Measurements from ENCODE around the gene C11orf98. TPM values are rescaled to one million over a fixed set of nuclear protein-coding genes. Genes with fewer than 3 reads are reported as not detected.

Gene C11orf98
- total RNA-seq, 1 experiment from 2014 or later: 154 TPM

DNA sequence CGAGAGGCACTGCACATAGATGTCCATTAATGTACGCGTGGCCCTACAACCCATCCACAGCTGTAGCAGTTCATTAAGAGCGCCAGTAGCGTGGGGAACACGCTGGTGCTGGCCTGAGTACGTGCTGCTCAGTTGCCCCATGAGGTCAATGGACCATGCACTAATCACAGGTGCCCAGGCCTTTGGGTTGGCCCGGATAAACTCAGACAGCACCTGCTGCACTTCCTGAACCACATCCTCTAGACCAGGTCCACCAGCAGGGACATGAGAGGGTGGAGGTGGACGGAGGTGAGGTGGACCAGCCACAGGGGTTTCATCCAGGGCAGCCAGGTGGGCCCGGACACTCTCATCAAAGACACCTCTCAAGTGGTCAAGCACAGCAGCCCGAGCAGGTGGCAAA is 15.5 kb downstream of the C11orf98 start:
- Mint-ChIP-seq H3K4me3 (no peak overlapping the region), H3K36me3 (peaks cover 23% of the 10 kb centered on the region), H3K4me1 (peaks cover 18% of the 10 kb centered on the region), H3K27me3 (ENCODE audit: low read depth) (no peaks in the 10 kb centered on the region), H3K27ac (no peak overlapping the region), H3K9me3 (no peaks in the 10 kb centered on the region)
- no peak for ATAC-seq
- TF ChIP-seq ZNF416 (CRISPR knock-in tag; IDR thresholded peaks at IDR 0.05) (no peak), ZNF317 (CRISPR knock-in tag; IDR thresholded peaks at IDR 0.05; ENCODE audit: borderline replicate concordance, low read depth) (no peak), ZNF232 (CRISPR knock-in tag; IDR thresholded peaks at IDR 0.05) (no peak), FOXP1 (CRISPR knock-in tag; IDR thresholded peaks at IDR 0.05; ENCODE audit: borderline replicate concordance) (no peak), SOX15 (CRISPR knock-in tag; IDR thresholded peaks at IDR 0.05) (no peak)
- TF ChIP-seq, protein P1, sequence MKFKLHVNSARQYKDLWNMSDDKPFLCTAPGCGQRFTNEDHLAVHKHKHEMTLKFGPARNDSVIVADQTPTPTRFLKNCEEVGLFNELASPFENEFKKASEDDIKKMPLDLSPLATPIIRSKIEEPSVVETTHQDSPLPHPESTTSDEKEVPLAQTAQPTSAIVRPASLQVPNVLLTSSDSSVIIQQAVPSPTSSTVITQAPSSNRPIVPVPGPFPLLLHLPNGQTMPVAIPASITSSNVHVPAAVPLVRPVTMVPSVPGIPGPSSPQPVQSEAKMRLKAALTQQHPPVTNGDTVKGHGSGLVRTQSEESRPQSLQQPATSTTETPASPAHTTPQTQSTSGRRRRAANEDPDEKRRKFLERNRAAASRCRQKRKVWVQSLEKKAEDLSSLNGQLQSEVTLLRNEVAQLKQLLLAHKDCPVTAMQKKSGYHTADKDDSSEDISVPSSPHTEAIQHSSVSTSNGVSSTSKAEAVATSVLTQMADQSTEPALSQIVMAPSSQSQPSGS (CRISPR knock-in tag; IDR thresholded peaks at IDR 0.05; ENCODE audit: borderline replicate concordance, low read depth): no peak
- TF ChIP-seq, protein P2, sequence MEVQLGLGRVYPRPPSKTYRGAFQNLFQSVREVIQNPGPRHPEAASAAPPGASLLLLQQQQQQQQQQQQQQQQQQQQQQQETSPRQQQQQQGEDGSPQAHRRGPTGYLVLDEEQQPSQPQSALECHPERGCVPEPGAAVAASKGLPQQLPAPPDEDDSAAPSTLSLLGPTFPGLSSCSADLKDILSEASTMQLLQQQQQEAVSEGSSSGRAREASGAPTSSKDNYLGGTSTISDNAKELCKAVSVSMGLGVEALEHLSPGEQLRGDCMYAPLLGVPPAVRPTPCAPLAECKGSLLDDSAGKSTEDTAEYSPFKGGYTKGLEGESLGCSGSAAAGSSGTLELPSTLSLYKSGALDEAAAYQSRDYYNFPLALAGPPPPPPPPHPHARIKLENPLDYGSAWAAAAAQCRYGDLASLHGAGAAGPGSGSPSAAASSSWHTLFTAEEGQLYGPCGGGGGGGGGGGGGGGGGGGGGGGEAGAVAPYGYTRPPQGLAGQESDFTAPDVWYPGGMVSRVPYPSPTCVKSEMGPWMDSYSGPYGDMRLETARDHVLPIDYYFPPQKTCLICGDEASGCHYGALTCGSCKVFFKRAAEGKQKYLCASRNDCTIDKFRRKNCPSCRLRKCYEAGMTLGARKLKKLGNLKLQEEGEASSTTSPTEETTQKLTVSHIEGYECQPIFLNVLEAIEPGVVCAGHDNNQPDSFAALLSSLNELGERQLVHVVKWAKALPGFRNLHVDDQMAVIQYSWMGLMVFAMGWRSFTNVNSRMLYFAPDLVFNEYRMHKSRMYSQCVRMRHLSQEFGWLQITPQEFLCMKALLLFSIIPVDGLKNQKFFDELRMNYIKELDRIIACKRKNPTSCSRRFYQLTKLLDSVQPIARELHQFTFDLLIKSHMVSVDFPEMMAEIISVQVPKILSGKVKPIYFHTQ (CRISPR knock-in tag; IDR thresholded peaks at IDR 0.05): no peak
- POLR2A ChIA-PET: interaction anchor here (1.1 to 6.3 kb wide), 2 partner anchors 16 to 21 kb away, joined by 3 to 42 read pairs; partner anchors contain the start of genes C11orf98 and CSKMT
- no peak for DNase-seq (ENCODE audit: low spot score)
- CTCF ChIA-PET: no interaction called here

DNA sequence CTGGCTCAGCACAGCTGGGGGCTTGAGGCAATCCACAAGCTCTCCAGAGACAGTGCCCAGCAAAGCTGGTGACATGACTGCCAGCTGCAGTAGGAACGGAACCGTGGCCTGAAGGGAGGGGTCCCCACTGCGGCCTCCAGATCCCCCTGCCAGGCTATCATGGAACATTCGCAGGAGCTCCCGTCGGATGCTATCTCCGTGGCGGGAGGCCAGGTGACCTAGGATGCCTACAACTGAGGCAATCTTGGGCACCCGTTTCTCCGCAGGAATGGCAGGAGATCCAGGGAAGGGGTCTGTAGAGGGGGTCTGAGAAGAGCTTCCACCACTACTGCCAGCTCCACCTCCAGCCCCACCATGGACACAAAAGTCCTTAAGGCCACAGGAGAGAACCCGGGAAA is 16.0 kb downstream of the C11orf98 start:
- POLR2A ChIA-PET: interaction anchor here (1.1 to 6.3 kb wide), 3 partner anchors 16 to 57 kb away, joined by 3 to 42 read pairs (median 8); partner anchors contain the start of genes C11orf98, CSKMT and TUT1
- Mint-ChIP-seq H3K4me1 (peaks cover 18% of the 10 kb centered on the region), H3K27me3 (ENCODE audit: low read depth) (no peaks in the 10 kb centered on the region), H3K27ac (no peak overlapping the region), H3K4me3 (no peak overlapping the region), H3K9me3 (no peaks in the 10 kb centered on the region), H3K36me3 (peaks cover 28% of the 10 kb centered on the region)
- CTCF ChIA-PET: no interaction called here
- DNase-seq (ENCODE audit: low spot score): no peak
- TF ChIP-seq ELF4 (CRISPR knock-in tag; IDR thresholded peaks at IDR 0.05; ENCODE audit: low read depth): no peak
- TF ChIP-seq, protein P3, sequence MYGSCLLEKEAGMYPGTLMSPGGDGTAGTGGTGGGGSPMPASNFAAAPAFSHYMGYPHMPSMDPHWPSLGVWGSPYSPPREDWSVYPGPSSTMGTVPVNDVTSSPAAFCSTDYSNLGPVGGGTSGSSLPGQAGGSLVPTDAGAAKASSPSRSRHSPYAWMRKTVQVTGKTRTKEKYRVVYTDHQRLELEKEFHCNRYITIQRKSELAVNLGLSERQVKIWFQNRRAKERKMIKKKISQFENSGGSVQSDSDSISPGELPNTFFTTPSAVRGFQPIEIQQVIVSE (CRISPR knock-in tag; IDR thresholded peaks at IDR 0.05; ENCODE audit: borderline replicate concordance): no peak
- no peak for TF ChIP-seq ETV6 (CRISPR knock-in tag; IDR thresholded peaks at IDR 0.05)
- TF ChIP-seq, protein P4, sequence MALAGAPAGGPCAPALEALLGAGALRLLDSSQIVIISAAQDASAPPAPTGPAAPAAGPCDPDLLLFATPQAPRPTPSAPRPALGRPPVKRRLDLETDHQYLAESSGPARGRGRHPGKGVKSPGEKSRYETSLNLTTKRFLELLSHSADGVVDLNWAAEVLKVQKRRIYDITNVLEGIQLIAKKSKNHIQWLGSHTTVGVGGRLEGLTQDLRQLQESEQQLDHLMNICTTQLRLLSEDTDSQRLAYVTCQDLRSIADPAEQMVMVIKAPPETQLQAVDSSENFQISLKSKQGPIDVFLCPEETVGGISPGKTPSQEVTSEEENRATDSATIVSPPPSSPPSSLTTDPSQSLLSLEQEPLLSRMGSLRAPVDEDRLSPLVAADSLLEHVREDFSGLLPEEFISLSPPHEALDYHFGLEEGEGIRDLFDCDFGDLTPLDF (CRISPR knock-in tag; IDR thresholded peaks at IDR 0.05): no peak
- no peak for TF ChIP-seq CREM (CRISPR knock-in tag; IDR thresholded peaks at IDR 0.05)
- no peak for TF ChIP-seq ZNF317 (CRISPR knock-in tag; IDR thresholded peaks at IDR 0.05; ENCODE audit: borderline replicate concordance, low read depth)
- no peak for TF ChIP-seq NR2C2 (CRISPR knock-in tag; IDR thresholded peaks at IDR 0.05)
- TF ChIP-seq, protein P2 (CRISPR knock-in tag; IDR thresholded peaks at IDR 0.05): no peak
- TF ChIP-seq, protein P5, sequence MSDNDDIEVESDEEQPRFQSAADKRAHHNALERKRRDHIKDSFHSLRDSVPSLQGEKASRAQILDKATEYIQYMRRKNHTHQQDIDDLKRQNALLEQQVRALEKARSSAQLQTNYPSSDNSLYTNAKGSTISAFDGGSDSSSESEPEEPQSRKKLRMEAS (CRISPR knock-in tag; IDR thresholded peaks at IDR 0.05): no peak
- TF ChIP-seq ZNF423 (CRISPR knock-in tag; IDR thresholded peaks at IDR 0.05): no peak
- TF ChIP-seq MXD4 (CRISPR knock-in tag; IDR thresholded peaks at IDR 0.05; ENCODE audit: borderline replicate concordance): no peak
- TF ChIP-seq, protein P6, sequence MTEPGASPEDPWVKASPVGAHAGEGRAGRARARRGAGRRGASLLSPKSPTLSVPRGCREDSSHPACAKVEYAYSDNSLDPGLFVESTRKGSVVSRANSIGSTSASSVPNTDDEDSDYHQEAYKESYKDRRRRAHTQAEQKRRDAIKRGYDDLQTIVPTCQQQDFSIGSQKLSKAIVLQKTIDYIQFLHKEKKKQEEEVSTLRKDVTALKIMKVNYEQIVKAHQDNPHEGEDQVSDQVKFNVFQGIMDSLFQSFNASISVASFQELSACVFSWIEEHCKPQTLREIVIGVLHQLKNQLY (CRISPR knock-in tag; IDR thresholded peaks at IDR 0.05): no peak
- ATAC-seq: no peak

Measured in WTC11 (cell line).